ENCODE measurements around the gene TACR2.

- TF ChIP-seq POLR2A (IDR thresholded peaks at IDR 0.05; ENCODE audit: low read depth, low read length) (no peak), CTCF (IDR thresholded peaks at IDR 0.05; ENCODE audit: extremely low read depth in 1 of 2, insufficient read depth in 1 of 2, low read depth in 1 of 2, low read length in 2 of 2) (no peak), POLR2AphosphoS5 (IDR thresholded peaks at IDR 0.05; ENCODE audit: insufficient read depth, low read depth, low read length) (no peak), GATA2 (IDR thresholded peaks at IDR 0.05; ENCODE audit: insufficient read depth, insufficient read length, low read depth, low read length) (no peak), JUN (IDR thresholded peaks at IDR 0.05; ENCODE audit: borderline replicate concordance, insufficient read depth, insufficient read length, low read depth) (no peak)
Observed at GRCh38 chr10:69403066-69403465, 13.7 kb downstream of the TACR2 start.

Data from endothelial cell of umbilical vein (primary cell).